GM18519 (cell line): Measurements from ENCODE around the gene CHCT1.

Experiments
- ATAC-seq: cut with Tn5 transposase; IDR thresholded peaks from one replicate; pipeline ENCODE4 v1.9.1; 2021; ENCODE audit warnings: mild to moderate bottlenecking, moderate library complexity; ENCODE audit not compliant: unreplicated experiment, low FRiP score

Gene CHCT1

DNA sequence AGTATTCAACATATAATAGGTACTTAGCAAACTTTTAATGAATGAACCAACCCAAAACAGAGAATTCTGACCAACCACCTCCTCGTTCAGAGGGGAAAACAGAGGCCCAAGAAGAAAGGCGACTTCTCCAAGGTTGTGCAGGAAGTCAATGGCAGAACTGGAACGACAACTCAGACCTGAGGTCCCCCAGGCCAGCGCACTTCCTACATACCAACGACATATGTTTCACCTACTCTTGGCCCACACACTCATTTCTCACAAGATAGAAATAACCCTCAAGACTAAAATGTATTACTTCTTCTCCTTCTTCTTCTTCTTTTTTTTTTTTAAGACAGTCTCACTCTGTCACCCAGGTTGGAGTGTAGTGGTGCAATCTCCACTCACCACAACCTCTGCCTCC is 14.4 kb downstream of the CHCT1 start:
- ATAC-seq: no peak

DNA sequence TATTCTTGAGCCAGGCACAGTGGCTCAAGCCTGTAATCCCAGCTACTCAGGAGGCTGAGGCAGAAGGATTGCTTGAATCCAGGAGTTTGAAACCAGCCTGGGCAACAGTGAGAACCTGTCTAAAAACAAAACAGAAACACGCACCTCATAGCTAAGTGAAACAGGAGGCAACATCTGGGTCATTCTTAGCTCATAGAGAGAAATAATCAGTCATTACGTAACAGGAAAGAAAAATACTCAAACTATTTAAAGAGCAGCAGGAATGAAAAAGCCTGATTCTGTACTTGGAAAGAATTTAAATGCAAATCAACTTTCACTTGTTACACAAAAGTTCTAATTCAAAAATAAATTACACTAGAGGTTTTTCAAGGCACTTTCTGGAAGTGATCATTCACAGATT is 17.2 kb downstream of the CHCT1 start:
- ATAC-seq: peak; percentile 53

GRCh38 chr17:60442271-60443173 is 20.2 kb downstream of the CHCT1 start:
- no peak for ATAC-seq

DNA sequence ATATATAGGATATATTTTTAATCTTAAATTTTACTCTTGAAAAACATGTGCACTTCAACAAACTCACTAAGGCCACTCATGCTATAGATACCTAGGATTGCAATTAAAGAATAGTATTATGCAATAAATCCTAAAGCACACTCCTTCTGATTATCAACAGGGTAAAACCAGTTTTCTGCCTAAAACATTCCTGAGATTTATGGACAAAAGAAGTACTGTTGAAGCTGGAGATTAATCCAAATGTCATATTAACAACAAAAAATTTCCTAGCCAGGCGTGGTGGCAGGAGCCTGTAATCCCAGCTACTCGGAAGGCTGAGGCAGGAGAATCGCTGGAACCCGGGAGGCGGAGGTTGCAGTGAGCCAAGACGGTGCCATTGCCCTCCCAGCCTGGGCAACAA is 21.4 kb downstream of the CHCT1 start:
- ATAC-seq: no peak

DNA sequence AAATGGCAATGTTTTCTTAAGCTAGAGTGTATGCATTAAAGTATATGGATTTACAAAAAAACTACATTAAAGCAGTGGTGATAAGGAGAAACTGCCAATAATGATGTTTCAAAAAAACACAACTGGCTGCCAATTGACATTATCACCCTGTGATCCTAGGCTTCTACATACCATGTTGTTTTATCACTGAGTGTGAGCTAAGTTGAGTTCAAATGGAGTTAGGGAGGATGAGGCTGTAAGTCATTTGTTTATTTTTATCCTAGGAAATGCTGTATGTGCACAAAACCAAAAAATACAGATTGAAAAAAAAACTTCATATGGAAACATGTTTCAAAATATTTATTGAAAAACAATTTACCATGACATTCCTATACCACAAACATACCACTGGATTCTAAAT is 22.9 kb downstream of the CHCT1 start:
- no peak for ATAC-seq

GRCh38 chr17:60447375-60447774 is 25.1 kb downstream of the CHCT1 start:
- ATAC-seq: no peak

- no peak for ATAC-seq
Measured at GRCh38 chr17:60451071-60451470, 28.8 kb downstream of the CHCT1 start.

GRCh38 chr17:60451965-60452364 is 29.7 kb downstream of the CHCT1 start:
- ATAC-seq: no peak

- no peak for ATAC-seq
Measured at GRCh38 chr17:60455378-60455777, 33.1 kb downstream of the CHCT1 start.

DNA sequence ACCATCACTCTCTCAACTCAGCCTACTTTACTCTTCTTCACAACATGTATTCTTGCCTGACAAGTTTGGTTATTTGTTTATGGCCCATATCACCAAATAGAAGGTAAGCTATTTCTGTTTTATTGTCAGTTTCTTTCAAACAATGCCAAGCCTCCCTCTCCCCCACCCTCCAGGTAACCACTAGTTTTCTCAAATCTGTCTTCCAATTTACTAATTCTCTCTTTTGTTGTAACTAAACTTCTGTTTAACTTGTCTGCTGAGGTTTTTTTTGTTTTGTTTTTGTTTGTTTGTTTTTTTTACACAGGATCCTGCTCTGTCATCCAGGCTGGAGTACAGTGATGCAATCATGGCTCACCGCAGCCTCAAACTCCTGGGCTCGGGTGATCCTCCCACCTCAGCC is 34.9 kb downstream of the CHCT1 start:
- no peak for ATAC-seq

DNA sequence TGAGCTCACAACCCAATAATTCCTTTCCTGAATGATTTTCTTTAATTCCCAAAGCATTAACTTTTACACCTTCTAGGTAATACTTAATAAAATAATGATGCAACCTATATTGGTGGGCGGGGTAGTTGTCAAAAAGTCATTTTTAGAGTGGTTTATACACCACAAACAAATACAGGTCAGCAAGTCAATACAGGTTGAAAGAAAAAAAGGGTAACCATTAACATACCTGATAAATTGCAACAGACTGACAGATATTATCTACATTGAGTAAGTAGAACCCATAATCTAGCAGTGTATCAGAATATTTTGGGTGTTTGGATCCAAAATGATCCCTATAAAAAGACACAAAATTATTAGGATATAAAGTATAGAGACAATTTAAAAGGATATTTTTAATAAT is 39.3 kb downstream of the CHCT1 start:
- no peak for ATAC-seq

GRCh38 chr17:60463157-60463835 is 41.0 kb downstream of the CHCT1 start:
- no peak for ATAC-seq

DNA sequence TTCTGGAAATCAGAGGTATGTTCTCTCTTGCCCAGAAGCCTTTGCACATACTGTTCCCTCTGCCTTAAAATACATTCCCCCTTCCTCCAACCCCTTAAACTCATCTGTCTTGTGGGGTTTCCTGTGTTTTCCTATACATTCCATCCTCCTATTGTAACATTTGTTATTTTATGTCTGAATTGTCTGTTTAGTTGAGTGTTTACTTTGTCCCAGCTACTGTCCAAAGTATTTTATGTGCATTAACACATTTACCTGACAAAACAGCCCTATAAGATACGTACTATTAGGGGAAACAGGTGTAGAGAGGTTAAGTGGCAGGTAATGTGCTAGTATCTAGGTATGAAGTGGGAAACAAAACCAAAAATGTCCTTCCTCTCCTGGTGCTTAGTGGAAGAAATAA is 42.1 kb downstream of the CHCT1 start:
- ATAC-seq: no peak

- no peak for ATAC-seq
Measured at GRCh38 chr17:60468371-60468770, 46.1 kb downstream of the CHCT1 start.

- ATAC-seq: no peak
Measured at GRCh38 chr17:60471451-60471850, 49.2 kb downstream of the CHCT1 start.

- ATAC-seq: no peak
Measured at GRCh38 chr17:60472449-60472848, 50.2 kb downstream of the CHCT1 start.

DNA sequence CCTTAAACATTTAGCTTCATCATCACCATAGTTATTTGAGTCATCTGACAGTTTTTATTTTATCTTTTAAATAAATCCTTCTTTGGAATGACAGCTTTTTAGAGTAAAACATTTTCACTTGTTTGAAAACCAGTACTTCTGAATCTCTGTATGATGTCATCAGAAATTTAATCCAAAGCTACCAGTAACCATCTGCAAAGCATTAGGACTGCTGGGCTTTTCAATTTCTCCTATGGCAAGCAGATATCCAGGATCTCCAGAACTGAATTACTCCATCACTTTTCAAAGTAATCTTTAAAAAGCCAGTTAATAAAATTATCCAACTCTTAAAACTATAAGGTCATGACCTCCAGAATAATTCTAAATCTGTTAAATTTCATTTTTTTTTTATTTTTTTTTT is 51.5 kb downstream of the CHCT1 start:
- ATAC-seq: no peak
